ENCODE measurements around the gene SPPL2A. TPM values are rescaled to one million over a fixed set of nuclear protein-coding genes. Genes with fewer than 3 reads are reported as not detected.

SPPL2A gene
- total and polyA plus RNA-seq, 12 donors = 20.1 to 152 (median 95.3) TPM

DNA sequence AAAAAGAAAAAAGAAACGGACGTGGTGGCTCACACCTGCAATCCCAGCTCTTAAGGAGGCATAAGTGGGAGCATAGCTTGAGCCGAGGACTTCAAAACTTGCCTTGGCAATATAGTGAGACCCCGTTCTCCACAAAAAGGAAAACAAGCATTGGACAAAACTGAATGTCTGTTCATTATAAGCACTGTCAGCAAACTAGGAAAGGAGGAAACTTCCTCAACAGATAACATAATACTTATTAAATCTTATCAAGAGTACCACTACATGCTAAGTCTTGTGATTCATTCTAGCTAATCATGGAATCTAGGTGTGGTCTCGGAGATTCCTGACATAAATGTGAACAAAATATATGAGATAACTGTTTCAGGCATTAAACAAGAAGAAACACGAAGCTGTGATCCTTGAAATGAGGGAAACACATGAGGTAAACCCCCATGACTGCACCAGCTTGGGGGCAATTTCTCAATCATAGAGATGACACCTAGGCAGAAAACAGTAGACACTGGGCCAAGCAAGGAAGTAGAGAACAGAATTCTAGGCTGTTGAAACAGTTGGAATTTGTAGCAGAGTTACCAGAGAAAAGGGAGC is 112.3 kb downstream of the SPPL2A start:
- no peak for DNase-seq
- Histone ChIP-seq H3K27ac (no peak overlapping the region), H3K4me1 (no peaks in the 10 kb centered on the region), H3K4me3 (no peak overlapping the region), H3K36me3 (peaks cover 4 to 98% (median 48%) of the 10 kb centered on the region in 9 donors), H3K9me3 (no peaks in the 10 kb centered on the region), H3K27me3 (no peaks in the 10 kb centered on the region)
- whole genome bisulfite sequencing, 2 donors = 80 to 87% methylated on average over 6 of the region's 6 CpGs
- no peak for ATAC-seq
- TF ChIP-seq, protein P1, sequence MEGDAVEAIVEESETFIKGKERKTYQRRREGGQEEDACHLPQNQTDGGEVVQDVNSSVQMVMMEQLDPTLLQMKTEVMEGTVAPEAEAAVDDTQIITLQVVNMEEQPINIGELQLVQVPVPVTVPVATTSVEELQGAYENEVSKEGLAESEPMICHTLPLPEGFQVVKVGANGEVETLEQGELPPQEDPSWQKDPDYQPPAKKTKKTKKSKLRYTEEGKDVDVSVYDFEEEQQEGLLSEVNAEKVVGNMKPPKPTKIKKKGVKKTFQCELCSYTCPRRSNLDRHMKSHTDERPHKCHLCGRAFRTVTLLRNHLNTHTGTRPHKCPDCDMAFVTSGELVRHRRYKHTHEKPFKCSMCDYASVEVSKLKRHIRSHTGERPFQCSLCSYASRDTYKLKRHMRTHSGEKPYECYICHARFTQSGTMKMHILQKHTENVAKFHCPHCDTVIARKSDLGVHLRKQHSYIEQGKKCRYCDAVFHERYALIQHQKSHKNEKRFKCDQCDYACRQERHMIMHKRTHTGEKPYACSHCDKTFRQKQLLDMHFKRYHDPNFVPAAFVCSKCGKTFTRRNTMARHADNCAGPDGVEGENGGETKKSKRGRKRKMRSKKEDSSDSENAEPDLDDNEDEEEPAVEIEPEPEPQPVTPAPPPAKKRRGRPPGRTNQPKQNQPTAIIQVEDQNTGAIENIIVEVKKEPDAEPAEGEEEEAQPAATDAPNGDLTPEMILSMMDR (IDR thresholded peaks at IDR 0.05) = no peak
- intact Hi-C loops (cut with DNase I) = no loop called here

DNA sequence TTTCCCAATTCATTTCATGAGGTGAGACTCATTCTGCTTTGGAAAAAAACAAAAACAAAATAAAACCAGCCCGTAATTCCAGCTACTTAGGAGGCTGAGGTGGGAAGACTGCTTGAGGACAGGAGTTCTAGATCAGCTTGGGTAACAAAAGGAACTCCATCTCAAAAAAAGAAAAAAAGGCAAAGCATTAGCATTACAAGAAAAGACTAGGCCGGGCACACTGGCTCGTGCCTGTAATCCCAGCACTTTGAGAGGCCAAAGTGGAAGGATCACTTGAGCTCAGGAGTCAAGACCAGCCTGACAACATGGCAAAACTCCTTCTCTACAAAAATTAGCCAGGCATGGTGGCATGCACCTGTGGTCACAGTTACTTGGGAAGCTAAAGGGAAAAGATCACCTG is 112.8 kb downstream of the SPPL2A start:
- intact Hi-C loops (cut with DNase I) = no loop called here
- no peak for DNase-seq
- Histone ChIP-seq H3K9me3 (no peaks in the 10 kb centered on the region), H3K27me3 (no peaks in the 10 kb centered on the region), H3K27ac (no peak overlapping the region), H3K36me3 (peaks cover 4 to 98% (median 47%) of the 10 kb centered on the region in 9 donors), H3K4me3 (no peak overlapping the region), H3K4me1 (no peaks in the 10 kb centered on the region)
- ATAC-seq = no peak
- WGBS, 2 donors = 78 to 95% methylated on average over 3 of the region's 3 CpGs
- TF ChIP-seq, protein P1 (IDR thresholded peaks at IDR 0.05) = no peak

Other genes starting within 250 kb of the SPPL2A start
- gene USP50, start 219.0 kb downstream of the SPPL2A start, total RNA-seq = 1 to 10 TPM in 1 of 10 donors, under 1 TPM in 6, not detected in 3; 0.23 to 1.2 (median 0.57) TPM
- gene USP50, start 219.0 kb downstream of the SPPL2A start, polyA plus RNA-seq = not detected
- gene TRPM7, start 78.9 kb downstream of the SPPL2A start, total RNA-seq = 10 to 100 TPM; 24.2 to 42.4 (median 28.5) TPM
- 10 to 100 TPM in 1 of 2 donors, 1 to 10 TPM in 1; 6.7 to 26.6 TPM for gene TRPM7, start 78.9 kb downstream of the SPPL2A start, polyA plus RNA-seq
- 10 to 100 TPM in 3 of 10 donors, 1 to 10 TPM in 7; 6.5 to 11.1 (median 8.9) TPM for gene AP4E1, start 143.0 kb upstream of the SPPL2A start, total RNA-seq
- 1 to 10 TPM; 2.0 to 3.4 TPM for gene AP4E1, start 143.0 kb upstream of the SPPL2A start, polyA plus RNA-seq